HFF-Myc (cell line): ENCODE measurements around the gene CRLF2.

ENCODE experiments used
- DNase-seq: peaks from one replicate; pipeline ENCODE4 v3.0.0-alpha.2; 2011; ENCODE audit warnings: low read depth; ENCODE audit errors: extremely low read depth
- H3K4me3 ChIP-seq: replicated peaks from 2 replicates; pipeline ENCODE4 v1.5.1; 2011; ENCODE audit warnings: low read depth, mild to moderate bottlenecking, control low read depth, low read length
- TF ChIP-seq, protein P1 (sequence below): IDR thresholded peaks from 2 replicates; pipeline ENCODE4 v1.5.1; 2012; ENCODE audit warnings: mild to moderate bottlenecking, low read depth, low read length, control low read depth; ENCODE audit errors: missing control alignments

Gene CRLF2

DNA sequence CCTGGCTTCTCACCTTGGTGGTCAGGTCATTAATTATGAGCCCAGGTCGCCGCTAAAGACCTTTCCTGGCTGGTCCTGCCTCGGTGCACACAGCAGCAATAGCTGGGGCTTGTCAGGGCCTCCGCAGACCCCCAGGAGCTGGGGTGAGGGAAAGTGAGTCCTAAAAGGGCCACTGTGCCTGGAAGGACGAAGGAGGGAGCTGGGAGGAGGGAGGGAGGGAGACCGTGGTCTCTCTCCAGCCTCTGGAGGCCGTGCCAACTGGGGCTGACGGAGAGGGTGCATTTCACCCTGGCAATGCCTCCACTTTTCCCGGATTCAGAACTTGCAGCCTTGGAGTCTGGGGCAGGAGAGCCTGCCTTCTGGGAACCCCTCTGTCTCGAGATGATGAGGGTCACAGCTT is 60.4 kb downstream of the CRLF2 start:
- H3K4me3 ChIP-seq: no peak overlapping the region
- DNase-seq: no peak
- TF ChIP-seq, protein P1, sequence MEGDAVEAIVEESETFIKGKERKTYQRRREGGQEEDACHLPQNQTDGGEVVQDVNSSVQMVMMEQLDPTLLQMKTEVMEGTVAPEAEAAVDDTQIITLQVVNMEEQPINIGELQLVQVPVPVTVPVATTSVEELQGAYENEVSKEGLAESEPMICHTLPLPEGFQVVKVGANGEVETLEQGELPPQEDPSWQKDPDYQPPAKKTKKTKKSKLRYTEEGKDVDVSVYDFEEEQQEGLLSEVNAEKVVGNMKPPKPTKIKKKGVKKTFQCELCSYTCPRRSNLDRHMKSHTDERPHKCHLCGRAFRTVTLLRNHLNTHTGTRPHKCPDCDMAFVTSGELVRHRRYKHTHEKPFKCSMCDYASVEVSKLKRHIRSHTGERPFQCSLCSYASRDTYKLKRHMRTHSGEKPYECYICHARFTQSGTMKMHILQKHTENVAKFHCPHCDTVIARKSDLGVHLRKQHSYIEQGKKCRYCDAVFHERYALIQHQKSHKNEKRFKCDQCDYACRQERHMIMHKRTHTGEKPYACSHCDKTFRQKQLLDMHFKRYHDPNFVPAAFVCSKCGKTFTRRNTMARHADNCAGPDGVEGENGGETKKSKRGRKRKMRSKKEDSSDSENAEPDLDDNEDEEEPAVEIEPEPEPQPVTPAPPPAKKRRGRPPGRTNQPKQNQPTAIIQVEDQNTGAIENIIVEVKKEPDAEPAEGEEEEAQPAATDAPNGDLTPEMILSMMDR: no peak

DNA sequence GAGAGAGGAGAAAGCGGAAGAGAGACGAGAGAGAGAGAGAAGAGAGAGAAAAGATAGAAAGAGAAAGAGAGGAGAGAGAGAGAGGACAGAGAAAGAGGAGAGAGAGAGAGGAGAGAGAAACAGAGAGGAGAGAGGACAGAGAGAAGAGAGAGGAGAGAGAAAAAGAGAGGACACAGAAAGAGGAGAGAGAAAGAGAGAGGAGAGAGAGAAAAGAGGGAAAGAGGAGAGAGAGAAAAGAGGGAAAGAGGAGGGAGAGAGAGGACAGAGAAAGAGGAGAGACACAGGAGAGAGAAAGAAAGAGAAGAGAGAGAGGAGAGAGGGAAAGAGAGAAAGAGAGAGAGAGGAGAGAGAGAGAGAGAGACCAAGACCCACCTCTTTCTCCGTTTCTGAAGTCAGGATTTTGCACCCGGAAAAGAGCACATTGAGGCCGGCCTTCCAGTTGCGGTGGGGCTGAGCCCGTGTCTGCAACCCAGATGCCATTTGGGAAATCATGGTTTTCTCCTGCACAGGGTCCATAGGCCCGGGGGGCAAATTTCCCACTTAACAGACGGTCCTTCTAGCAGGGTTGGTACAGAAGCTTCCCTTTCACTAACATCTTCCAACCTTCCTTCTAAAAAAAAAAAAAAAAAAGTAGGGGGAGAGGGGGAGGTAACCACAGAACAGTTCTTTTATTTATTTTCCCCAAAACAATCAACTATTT is 60.9 kb downstream of the CRLF2 start:
- no peak overlapping the region for H3K4me3 ChIP-seq
- DNase-seq: no peak
- TF ChIP-seq, protein P1: no peak

DNA sequence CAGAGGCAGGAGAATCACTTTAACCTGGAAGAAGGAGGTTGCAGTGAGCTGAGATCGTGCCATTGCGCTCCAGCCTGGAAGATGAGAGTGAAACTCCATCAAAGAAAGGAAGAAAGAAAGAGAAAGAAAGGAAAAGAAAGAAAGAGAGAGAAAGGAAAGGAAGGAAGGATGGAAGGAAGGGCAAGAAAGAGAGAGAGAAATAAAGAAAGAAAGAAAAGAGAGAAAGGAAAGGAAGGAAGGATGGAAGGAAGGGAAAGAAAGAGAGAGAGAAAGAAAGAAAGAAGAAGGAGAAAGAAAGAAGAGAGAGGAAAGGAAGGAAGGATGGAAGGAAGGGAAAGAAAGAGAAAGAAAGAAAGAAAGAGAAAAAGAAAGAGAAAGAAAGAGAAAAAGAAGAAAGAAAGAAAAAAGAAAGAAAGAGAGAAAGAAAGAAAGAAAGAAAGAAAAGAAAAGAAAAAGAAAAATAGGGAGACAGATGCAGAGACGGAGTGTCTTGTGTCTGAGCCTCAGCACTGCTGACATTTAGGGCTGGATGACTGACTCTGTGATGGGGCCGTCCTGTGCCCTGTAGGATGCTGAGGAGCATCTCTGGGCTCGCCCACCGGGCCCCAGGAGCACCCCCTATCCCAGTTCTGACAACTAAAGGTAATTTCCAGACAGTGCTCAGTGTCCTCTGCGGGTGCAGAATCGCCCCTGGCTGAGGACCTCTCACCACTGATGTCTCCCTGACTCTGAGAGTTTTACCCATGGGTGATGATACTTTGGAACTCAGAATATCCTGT is 61.7 kb downstream of the CRLF2 start:
- DNase-seq: no peak
- no peak overlapping the region for H3K4me3 ChIP-seq
- TF ChIP-seq, protein P1: no peak

DNA sequence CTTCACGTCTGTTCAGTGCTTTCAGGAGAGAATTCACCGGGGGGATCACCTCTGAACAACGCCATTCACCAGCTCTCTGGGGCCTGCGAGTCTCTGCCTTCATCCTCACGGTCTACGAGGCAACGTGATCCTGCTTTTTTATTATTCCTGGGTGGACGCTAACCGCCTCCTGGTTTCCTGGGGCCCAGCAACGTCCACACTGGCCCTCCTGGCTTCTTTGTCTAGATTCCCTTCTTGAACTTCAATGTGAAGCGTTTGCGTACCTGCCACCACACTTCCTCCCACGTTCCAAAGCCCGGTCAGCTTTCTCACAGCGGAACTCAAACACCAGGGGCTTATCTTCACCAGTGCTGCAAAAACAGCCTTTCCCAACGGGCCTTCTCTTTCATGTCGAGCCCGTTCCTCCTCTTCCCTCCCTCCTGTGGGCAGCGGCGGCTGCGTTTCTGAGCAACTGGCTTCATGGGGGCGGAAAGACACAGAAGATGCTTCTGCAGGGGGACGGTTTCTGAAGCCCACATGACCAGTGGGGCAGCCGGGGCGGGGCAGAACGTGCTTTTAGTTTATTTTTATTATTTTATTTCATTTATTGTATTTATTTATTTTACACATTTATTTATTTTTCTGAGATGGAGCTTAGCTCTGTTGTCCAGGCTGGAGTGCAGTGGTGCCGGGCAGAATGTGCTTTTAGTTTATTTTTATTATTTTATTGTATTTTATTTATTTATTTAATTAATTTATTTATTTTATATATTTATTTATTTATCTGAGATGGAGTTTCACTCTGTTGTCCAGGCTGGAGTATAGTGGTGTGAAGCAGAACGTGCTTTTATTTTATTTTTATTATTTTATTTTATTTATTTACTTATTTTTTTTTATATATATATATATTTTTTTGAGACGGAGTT is 64.6 kb downstream of the CRLF2 start:
- TF ChIP-seq, protein P1: no peak
- H3K4me3 ChIP-seq: no peak overlapping the region
- DNase-seq: no peak

DNA sequence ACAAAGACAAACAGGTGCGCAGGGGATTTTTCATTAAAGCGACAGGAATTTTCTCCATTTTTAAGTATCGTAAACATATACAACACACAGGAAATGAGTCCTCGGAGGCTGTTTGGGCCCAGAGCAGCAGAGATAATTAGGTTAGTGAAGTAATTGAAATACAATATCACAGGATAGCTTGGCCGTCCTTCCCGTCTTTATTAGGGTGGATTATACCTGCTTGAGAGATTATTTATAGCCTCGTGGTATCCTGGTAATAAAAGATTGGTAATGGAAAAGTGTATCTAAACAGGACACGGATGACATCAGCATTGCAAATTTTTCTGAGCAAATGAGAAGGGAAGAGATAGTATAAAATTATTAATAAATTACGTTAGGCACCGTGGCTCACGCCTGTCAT is 68.2 kb downstream of the CRLF2 start:
- no peak for DNase-seq
- TF ChIP-seq, protein P1: no peak
- H3K4me3 ChIP-seq: no peak overlapping the region
